Epidermal melanocyte (primary cell): ENCODE results near the gene YES1.

ENCODE experiments used
- DNase-seq: peaks from one replicate; pipeline ENCODE4 v3.0.0; 2011; ENCODE audit warnings: low spot score; ENCODE audit not compliant: insufficient read length

Gene YES1

DNA sequence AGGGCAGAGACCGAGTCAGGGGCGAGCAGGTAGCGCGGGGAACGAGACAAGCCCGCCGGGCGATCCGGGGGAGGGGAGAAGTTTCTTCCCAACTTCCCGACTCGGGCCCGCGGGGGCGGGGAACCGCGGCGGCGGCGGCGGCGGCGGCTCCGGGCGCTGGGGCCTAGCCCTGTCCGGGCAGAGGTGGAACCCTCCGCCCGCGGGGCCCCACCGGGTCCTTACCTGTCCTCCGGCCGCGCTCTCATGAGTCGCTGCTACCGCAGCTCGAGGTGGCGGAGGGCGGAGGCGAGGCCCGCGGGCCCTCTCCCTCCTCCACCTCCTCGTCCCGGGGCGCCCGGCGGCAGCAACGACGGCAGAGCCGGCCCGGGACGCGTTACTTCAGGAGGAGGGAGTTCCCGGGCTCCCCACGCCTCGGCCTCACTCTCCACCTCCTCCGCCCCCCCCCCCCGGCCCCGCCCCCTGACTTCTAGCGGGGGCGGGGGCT lies at the start of gene YES1:
Gene YES1, minus strand, starts transcription at position 351 of the 484 bp plus-strand sequence. CDS start 55,415 bp downstream, outside the sequence.
- no peak for DNase-seq

DNA sequence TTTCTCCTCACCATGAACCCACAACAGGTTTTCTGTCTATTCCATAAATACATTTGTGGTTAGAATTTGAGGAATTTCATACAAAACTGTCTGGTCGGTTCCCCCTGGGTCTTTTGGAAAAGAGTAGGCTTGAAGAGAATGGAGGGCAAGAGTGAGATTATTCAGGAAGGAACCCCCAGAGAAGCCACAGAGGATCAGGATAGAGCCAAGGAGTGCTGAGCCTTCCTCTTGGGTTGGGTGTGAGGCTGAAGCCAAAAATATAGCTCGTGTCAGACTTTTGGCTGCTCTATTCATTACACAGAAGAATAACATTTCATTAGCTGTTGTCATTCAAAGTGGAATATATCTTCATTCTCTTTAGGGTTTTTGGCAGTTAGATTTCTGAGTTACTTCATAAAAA lies 45.9 kb upstream of the YES1 start:
- no peak for DNase-seq

DNA sequence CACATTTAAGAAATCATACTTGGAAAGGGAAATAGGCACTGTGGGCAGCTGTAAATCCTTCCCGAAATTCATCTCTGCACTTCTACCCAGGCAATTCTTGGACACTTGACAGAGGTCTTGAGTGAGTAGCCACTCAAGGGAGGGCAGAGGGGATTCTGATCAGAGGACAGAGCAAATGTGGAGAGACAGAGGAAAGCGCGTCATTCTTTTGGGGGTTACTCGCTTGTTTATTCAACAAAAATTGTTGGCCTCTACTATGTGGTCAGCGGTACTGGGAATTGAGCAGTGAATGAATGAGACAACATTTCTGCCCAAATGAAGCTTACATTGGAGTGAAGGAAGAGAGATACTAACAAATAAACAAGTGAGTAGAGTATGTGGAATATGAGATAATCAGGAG lies 41.4 kb upstream of the YES1 start:
- DNase-seq = no peak

DNA sequence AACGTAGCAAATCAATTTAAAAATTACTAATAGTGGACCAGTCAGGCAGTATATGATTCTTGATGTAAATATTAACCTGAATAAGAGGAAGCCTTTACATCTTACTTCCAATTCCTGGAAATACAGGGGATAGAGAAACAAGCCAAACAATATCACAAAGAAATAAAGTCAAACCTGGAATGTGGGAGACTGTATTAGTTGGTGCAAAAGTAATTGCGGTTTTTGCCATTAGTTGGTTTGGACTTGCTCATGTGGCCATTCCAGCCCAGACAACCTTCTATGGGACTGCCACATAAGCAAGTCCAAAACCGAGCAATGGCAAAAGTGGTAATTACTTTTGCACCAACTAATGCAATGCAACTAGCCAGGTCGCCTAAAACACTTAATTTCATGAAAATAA lies 38.9 kb upstream of the YES1 start:
- DNase-seq = no peak

DNA sequence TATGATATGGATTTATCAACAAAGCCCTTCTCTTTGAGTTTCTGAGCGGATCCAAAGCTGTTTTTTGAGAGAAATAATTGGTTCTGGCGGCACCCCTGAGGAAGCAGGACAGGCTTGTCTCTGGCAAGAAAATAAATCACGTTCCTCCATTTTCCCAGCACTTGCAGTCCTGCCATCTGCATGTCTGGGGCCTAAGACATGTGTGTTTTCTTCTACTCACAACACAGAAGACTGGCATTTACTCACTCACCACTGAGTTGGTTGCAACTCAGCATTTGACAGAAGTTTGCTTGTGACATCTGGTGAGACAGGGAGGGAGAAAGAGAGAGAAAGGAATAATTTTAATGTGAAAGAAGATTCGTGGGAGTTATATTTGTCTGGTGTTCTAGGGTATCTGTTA lies 37.0 kb upstream of the YES1 start:
- DNase-seq = no peak

DNA sequence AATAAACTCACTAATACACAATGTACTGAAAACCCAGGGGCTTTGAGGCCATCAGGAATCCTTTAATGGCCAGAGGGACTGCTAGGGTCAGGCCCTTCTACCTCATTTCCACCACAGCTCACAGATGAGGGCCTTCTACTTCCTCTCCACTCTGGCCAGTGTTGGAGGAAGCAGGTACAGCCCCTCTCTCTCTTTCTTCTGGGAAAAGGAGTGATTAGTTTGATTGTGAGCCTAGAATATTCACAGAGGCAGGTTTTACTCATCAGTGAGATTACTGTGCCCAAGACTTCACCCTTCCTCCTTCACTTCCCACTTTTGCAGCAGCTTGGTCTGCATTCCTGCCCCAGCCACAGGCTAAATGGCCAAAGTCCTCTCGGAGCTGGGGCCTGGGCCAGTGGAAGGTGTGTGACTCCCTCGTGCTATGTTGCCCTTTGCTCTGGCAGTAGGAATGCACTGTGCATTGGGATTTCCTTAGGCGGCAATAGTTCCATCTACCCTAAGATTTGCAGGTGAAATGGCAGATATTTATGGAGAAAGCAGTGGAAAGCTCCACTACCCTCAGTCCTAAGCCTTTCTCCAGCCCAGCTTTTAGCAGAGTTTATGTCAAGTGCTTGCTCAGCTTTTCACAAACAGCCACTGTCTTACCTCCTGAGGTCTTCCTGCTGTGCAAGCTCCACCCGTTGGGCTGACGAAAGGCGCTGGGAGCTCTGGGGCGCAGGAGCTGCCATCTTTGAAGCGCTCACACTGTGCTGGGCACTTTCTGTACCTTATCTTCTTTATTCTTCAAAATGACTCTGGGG lies 36.2 kb upstream of the YES1 start:
- DNase-seq = no peak

DNA sequence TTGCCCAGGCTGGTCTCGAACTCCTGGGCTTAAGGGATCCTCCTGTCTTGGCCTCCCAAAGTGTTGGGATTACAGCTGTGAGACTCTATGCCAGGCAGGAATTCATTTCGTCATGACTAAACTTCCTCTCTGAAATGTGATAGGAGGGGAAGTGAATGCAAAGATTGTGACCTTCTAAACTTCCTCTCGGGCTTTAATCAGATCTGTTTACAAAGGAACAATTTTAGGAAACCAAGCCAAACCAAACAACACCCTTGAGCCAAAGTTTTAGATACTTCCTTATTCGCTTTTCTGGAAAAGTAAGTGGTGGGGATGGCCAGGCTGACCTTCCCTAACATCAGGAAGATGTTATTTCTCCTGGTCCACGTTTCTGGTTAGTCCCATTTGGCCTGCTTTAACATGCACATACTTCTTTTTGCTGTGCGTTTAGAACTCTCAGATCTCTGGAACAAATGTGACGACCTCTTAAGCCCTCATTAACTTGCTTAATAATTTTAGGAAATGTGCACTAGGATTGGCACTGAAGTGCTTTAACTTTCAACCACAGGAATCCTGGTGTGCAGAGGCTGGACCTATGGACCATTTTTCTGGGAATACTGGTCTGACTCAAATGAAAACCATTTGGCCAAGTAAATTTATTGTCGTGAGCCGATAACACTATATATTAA lies 33.2 kb upstream of the YES1 start:
- DNase-seq = no peak

DNA sequence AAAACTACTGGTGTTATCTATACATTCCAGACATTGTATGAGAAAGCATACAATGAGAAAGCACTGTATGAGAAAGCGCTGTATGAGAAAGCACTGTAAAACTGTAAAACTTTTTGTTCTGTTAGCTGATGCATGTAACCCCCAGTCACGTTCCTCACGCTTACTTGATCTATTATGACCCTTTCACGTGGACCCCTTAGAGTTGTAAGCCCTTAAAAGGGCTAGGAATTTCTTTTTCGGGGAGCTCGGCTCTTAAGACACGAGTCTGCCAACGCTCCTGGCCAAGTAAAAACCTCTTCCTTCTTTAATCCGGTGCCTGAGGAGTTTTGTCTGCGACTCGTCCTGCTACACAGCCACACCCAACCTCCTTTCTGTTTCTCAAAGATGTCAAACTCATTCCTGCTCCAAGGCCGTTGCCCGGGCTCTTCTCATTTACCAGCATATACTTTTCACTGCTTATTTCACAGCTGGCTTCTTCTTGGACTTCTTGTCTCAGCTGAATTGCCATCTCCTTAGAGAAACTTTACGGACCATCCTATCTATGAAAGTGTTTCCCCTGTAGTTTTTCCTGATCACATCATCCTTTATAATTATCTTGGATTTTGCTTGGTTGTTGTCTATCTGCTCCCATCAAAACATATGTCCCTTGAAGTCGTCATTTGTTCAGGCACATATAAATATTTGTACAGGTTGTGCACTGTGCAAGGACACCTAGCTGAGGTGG lies 29.8 kb upstream of the YES1 start:
- DNase-seq = no peak

DNA sequence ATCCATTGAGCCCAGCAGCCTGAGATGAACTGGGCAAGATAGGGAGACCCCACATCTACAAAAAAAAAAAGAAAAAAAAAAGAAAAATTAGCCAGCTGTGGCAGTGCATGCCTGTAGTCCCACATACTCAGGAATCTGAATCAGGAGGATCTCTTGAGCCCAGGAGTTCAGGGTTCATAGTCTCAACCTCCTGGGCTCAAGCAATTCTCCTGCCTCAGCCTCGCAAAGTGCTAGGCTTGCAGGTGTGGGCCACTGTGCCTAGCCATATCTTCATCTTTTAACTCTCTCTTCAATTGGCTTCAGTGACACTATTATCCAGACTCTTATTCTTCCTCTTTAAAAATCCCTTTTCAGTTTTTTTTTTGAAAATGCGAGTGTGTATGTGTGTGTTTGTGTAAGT lies 28.5 kb upstream of the YES1 start:
- DNase-seq = no peak

DNA sequence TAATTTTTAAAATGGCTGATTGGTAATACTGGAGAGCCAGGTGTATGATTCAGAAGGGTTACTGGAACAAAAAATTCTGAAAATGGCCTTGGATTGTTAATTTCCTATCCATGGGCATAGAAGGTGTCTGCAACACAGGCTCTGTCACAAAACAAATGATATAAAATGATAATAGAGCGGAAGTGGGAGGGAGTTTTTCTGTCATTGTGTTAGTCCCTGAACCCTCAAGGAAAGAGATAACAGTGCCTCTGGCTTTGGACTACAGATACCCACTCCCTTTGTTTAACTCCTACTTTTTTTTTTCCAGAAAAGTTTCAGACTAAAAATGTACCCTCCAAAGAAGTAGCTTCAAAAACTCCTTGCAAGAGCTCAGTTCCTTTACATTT lies 28.0 kb upstream of the YES1 start:
- no peak for DNase-seq

DNA sequence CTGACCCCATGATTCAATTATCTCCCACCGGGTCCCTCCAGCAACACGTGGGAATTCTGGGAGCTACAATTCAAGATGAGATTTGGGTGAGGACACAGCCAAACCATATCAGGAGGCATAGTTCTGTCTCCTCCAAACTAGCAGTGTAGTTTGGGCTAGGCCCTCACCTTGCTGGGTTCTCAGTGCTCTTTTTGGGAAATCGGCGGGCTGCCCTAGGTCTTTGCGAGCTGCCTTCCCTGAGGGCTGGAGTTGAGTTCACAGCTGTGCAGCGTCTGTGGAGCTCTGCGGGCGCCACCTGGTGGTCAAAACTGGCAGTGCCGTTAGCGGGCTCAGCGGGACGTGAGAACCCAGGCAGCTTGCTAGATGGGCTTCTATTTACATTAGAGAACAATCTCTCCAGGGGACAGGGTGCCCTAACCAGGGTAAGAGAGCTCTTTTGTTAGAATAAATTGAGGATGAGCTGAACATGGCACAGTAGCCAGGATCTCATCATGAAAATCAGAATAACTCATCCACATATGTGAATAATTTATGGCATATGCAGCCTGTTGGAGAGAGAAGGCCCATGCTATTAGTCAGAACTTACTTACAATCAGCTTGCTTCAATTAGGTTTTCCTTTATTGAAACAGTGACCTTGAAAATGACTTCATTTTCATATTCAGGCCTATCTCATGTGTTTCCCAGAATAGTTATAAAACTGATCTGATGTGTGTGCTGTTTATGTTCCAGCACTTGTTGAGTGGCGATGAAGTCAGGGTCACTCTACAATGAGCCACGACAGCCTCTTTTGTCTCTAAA lies 27.4 kb upstream of the YES1 start:
- DNase-seq = peak; percentile 76

DNA sequence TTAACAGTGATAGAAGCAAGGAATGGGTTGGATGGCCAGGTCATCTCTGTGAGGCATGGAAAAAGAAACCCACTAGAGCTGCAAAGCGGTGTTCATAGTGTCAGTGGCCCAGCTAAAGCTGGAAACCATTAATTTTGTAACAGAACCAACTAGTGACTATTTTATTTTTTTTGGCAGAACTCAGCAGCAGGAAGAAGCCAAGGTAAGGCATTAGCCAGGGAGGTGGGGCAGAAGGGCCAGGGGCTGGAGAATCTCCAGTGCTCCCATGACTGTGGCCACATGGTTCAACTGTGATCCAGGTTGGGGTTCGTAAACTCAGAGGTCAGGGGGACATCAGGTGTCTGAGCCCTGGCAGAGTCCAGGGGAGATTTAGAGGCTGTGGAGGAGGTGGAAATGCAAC lies 25.9 kb upstream of the YES1 start:
- no peak for DNase-seq

DNA sequence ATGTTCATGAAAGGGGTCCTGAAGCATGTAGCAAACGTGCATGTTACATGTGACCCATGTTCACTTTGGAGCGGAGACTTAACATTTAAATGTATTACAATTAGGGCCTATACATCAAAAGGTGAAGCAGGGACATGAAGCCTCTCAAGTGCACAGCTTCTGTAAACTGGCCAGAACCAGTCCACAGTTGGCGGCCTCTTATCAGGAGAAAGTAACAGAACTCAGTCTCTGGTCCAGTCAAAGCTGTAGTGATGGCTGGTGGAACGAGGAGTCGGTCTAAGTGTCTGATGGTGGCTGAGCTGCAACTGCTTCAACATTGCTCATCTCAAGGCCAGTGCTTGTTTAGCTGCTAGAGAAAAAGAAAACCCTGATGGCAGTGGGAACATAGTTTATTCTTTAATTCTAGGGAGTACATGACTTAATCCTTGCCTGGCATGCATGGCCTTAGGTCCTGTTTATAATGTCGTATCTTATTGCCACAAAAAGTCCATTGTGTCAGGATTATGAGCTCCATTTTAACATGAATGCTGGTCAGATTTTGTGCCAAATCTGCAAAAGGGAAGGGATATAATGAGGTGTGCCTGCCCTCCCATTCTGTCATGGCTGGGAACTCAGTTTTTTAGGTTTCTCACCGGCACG lies 22.2 kb upstream of the YES1 start:
- no peak for DNase-seq

DNA sequence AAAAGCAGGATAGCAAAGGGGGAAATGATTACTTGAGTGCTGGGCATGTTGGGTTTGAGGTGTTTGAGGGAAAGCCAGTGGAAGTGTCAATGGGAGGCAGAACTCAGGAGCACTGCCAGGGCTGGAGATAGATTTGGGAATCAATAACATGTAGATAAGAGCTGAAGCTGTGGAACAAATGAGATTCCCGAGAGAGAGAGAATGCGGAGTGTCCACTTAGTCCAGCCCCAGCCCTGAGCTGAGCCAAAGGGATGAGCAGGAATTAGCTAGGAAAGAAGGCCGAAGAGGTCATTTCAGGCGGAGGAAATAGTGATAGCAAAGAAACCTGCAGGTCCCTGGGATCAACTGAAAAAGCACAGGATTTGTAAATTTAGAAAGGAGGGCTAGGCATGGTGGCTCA lies 21.2 kb upstream of the YES1 start:
- DNase-seq = no peak

DNA sequence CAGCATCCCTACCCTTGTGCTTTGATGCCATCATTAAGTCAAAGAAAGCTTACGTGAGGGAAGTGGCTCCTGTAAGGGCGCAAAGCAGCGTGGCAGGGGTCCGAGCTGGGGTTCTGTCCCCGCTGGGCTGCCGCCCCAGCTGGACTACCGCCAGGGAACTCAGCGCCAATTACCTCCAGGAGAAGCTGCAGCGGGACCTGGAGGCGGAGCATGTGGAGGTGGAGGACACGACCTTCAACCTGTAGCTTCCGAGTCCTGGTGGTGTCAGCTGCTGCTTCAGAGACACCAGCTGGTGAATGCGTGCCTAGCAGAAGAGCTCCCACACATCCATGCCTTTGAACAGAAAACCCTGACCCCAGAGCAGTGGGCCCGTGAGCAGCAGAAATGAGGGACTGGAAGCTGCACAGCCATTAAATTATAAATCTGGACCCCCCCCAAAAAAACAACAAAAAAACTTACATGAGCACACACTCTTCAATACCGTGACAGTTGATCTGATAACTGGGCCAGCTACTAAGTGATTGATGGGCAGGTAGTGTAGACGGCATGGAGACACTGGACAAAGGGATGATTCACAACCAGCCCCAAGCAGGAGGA lies 20.1 kb upstream of the YES1 start:
- no peak for DNase-seq

DNA sequence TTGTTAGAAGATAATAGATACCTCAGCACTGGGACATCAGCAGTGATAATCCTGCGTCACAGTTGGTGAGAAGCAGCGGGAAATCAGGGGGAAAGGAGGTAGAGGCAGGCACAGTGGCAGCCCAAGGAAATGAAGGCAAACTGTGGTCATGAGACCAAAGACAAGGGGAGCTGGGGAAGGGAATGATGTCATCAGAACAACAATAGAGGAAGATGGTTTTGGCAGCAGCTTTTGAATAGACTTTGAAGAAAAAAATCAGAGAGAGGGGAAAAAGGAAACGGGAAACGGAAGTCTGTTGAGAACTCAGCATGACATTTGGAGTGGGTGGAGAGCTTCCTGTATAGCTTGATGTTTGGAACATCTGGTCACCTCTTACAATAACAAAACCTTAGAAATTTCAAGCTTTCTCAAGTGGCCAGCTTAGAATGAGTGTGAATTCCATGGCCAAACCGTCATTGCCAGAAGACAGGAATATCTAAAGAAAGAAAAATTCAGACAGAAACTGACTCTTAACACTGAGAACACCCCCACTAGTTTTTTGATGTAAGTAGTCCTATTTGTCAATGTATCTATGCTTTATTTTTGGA lies 18.4 kb upstream of the YES1 start:
- no peak for DNase-seq

DNA sequence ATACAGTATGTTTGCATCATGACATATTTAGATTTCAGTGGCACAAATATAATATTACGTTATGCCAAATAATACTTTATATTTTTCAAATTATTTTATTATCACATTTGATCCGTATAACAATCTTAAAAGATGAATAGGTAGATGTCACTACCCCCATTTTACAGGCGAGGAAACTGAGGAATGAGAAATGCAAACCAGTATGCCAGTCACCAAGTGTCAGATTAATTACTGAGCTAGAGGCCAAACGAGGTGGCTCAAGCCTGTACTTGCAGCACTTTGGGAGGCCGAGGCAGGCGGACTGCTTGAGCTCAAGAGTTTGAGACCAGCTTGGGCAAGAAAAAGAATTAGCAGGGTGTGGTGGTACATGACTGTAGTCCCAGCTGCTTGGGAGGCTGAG lies 17.4 kb upstream of the YES1 start:
- DNase-seq = no peak

DNA sequence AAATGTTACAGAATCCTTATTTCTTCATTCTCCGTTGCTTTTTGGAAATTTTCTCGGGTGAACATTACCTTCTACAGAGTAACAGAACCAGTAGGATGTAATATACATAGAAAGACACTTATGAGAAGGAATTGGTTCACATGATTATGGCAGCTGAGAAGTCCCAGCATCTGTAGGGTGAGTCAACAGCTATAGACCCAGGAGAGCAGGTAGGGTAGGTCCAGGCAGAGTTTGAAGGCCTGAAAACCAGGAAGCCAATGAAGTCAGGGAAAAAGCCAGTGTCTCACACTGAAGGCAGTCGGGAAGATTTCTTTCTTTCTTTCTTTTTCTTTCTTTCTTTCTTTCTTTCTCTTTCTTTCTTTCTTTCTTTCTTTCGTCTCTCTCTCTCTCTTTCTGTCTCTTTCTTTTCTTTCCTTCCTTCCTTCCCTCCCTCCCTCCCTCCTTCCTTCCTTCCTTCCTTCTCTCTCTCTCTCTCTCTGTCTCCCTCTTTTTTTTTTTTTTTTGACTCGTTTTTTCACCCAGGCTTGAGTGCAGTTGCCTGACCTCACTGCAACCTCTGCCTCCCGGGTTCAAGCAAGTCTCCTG lies 15.1 kb upstream of the YES1 start:
- no peak for DNase-seq

DNA sequence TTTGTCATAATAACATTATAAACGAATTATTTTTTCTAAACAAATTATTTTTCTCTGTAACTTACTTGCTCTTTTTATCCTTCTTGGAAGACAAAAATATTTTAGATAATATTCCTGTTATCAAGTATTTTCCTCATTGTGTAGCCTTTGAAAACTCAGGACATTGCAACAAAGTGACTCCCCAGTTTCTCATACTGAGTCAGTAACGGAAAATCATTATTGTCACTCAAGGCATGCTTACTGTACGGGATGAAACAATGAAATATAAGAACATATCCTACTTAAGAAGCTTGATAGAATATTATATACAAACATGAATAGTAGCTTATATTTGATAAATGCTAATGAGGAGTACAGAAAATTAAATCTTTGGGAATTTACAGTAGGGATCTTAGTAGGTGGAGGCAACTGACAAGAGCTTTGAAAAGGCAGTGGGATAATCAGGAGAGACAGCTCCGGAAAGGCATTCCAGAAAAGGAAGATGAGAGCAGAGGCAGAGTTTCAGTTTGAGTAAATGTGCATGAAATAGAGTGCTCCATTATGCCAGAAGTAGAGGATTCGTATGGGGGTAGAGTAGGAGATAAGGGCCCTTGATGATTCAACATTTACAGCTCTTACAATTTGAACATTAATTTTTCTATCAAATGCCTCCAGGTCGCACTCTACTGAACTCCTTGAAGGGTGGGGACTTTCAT lies 14.0 kb upstream of the YES1 start:
- no peak for DNase-seq
